Smooth muscle cell (in vitro differentiated cells): ENCODE results near the gene ADAMTSL2. TPM values are rescaled to one million over a fixed set of nuclear protein-coding genes. Genes with fewer than 3 reads are reported as not detected.

Experiments used
- DNase-seq: peaks from one replicate; lab custom pipeline; 2025; ENCODE audit not compliant: unreplicated experiment; lab: John Stamatoyannopoulos, UW
- H2AFZ ChIP-seq: fragments of 200-600 bp; sonication (generic); 2 replicates; pipeline ENCODE4 v1.6.0; 2016; ENCODE audit warnings: antibody characterized with exemption, low read depth, mild to moderate bottlenecking
- H3F3A ChIP-seq: fragments of 200-600 bp; sonication (generic); 2 replicates; pipeline ENCODE4 v1.6.0; 2017; ENCODE audit warnings: antibody characterized with exemption, low read depth
- H3K27ac ChIP-seq: fragments of 200-600 bp; sonication (generic); 2 replicates; pipeline ENCODE4 v1.5.1; 2016; ENCODE audit warnings: low read depth, mild to moderate bottlenecking
- H3K27me3 ChIP-seq: fragments of 200-600 bp; sonication (generic); 2 replicates; pipeline ENCODE4 v1.6.1; 2016; ENCODE audit warnings: low read depth, mild to moderate bottlenecking
- H3K36me3 ChIP-seq: fragments of 200-600 bp; sonication (generic); 2 replicates; pipeline ENCODE4 v1.5.1; 2016; ENCODE audit warnings: low read depth
- H3K4me1 ChIP-seq: fragments of 200-600 bp; sonication (generic); 2 replicates; pipeline ENCODE4 v1.5.1; 2016; ENCODE audit warnings: low read depth
- H3K4me2 ChIP-seq: fragments of 200-600 bp; sonication (generic); 2 replicates; pipeline ENCODE4 v1.6.0; 2016; ENCODE audit warnings: mild to moderate bottlenecking
- H3K4me3 ChIP-seq: fragments of 200-600 bp; sonication (generic); 2 replicates; pipeline ENCODE4 v1.5.1; 2016; ENCODE audit warnings: mild to moderate bottlenecking
- H3K79me2 ChIP-seq: fragments of 200-600 bp; sonication (generic); 2 replicates; pipeline ENCODE4 v1.6.0; 2016; ENCODE audit warnings: low read depth, mild to moderate bottlenecking
- H3K9ac ChIP-seq: fragments of 200-600 bp; sonication (generic); 2 replicates; pipeline ENCODE4 v1.6.0; 2016; ENCODE audit warnings: low read depth
- H3K9me3 ChIP-seq: fragments of 200-600 bp; sonication (generic); replicated peaks from 2 replicates; pipeline ENCODE4 v1.5.1; 2016; ENCODE audit warnings: low read depth
- H4K20me1 ChIP-seq: fragments of 200-600 bp; sonication (generic); 2 replicates; pipeline ENCODE4 v1.6.0; 2016; ENCODE audit warnings: low read depth
- WGBS: methylation state at CpG from one replicate; pipeline ENCODE4 v1.1.7; 2016; ENCODE audit warnings: low lambda C conversion rate; 5-methylcytosine and 5-hydroxymethylcytosine counted together
- polyA plus RNA-seq: library from polyadenylated mRNA; unstranded; fragments of >200 nt; fragmentation: Nextera tagmentation; extraction: Ambion mirVana; gene quantifications from 2 replicates; pipeline ENCODE4 v1.2.1, GENCODE V29; 2016
- total RNA-seq: library from RNA; depleted of rRNA; stranded (reverse); fragments of >200 nt; gene quantifications from 2 replicates; pipeline ENCODE4 v1.2.3, GENCODE V29; 2014
- TF ChIP-seq, protein P1 (sequence below): fragments of 200-600 bp; sonication (generic); IDR thresholded peaks from 2 replicates; pipeline ENCODE4 v1.5.1; 2017; ENCODE audit warnings: borderline replicate concordance, mild to moderate bottlenecking, antibody characterized with exemption; ENCODE audit not compliant: insufficient read depth, poor library complexity, severe bottlenecking

The ADAMTSL2 gene
- total and polyA plus RNA-seq, 2 experiments from 2014 or later = 8.1 to 10.5 TPM

DNA sequence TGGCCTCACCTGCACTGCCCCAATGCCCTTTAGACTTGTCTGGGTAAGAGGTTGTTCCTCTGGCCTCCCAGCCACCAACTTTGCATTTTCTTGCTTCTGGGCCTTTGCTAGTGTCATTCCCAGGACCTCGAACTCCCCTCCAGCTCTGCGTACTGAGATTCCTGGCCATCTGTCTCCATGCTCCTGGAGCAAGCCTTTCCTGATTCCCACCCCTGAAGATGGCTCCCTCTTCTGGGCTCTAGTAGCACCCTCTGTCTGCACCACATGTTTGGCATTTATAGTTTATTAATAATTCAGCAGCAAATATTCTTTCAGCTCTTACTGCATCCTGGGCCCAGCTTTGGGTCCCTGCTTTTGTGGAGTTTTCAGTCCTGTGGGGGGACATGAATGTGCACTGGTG, 59.8 kb downstream of the ADAMTSL2 start:
- no peak overlapping the region for H3K9ac ChIP-seq
- H3K9me3 ChIP-seq = peaks cover 3% of the 10 kb centered on the region
- H2AFZ ChIP-seq = no peak overlapping the region
- no peaks in the 10 kb centered on the region for H3K27me3 ChIP-seq
- no peak overlapping the region for H3K27ac ChIP-seq
- no peaks in the 10 kb centered on the region for H3K79me2 ChIP-seq
- H3K4me1 ChIP-seq = no peaks in the 10 kb centered on the region
- H3K36me3 ChIP-seq = no peaks in the 10 kb centered on the region
- DNase-seq = no peak
- TF ChIP-seq, protein P1, sequence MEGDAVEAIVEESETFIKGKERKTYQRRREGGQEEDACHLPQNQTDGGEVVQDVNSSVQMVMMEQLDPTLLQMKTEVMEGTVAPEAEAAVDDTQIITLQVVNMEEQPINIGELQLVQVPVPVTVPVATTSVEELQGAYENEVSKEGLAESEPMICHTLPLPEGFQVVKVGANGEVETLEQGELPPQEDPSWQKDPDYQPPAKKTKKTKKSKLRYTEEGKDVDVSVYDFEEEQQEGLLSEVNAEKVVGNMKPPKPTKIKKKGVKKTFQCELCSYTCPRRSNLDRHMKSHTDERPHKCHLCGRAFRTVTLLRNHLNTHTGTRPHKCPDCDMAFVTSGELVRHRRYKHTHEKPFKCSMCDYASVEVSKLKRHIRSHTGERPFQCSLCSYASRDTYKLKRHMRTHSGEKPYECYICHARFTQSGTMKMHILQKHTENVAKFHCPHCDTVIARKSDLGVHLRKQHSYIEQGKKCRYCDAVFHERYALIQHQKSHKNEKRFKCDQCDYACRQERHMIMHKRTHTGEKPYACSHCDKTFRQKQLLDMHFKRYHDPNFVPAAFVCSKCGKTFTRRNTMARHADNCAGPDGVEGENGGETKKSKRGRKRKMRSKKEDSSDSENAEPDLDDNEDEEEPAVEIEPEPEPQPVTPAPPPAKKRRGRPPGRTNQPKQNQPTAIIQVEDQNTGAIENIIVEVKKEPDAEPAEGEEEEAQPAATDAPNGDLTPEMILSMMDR = no peak
- no peaks in the 10 kb centered on the region for H4K20me1 ChIP-seq
- H3K4me3 ChIP-seq = no peak overlapping the region
- H3K4me2 ChIP-seq = no peak overlapping the region
- WGBS = 89% methylated on average over 2 of the region's 2 CpGs
- no peaks in the 10 kb centered on the region for H3F3A ChIP-seq

- H2AFZ ChIP-seq = no peak overlapping the region
- no peak overlapping the region for H3K27ac ChIP-seq
- TF ChIP-seq, protein P1 = no peak
- H4K20me1 ChIP-seq = no peaks in the 10 kb centered on the region
- no peaks in the 10 kb centered on the region for H3F3A ChIP-seq
- no peak overlapping the region for H3K4me2 ChIP-seq
- H3K4me3 ChIP-seq = no peak overlapping the region
- H3K36me3 ChIP-seq = no peaks in the 10 kb centered on the region
- WGBS = 88% methylated on average over 7 of the region's 8 CpGs
- H3K27me3 ChIP-seq = no peaks in the 10 kb centered on the region
- peaks cover 3% of the 10 kb centered on the region for H3K9me3 ChIP-seq
- no peak overlapping the region for H3K9ac ChIP-seq
- no peaks in the 10 kb centered on the region for H3K4me1 ChIP-seq
- no peak for DNase-seq
- H3K79me2 ChIP-seq = no peaks in the 10 kb centered on the region
Measured at GRCh38 chr9:133595910-133596309, 61.4 kb downstream of the ADAMTSL2 start.

DNA sequence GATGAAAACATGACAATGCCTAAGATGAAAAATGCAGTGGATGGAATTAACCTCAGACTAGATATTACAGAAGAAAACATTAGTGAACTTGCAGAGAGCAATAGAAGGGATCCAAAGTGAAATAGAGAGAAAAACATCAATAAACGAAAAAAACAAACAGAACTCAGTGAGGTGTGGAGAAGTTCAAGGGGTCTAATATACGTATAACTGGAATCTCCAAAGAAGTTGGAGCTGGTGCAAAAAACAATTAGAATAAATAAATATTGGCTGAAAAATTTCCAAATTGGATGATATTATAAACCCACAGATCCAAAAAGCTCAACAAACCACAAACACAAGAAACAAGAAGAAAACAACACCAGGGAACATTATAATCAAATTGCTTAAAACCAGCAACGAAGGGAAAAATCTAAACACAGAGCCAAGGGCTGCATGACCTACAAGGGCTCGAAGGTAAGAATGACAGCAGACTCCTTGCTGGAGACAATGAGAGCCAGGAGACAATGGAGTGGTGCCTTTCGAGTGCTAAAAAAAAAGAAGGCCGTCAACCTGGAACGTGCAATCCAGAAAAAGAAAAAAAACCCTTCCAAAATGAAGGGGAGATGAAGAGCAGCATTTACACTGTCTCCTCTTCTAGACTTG, 62.9 kb downstream of the ADAMTSL2 start:
- WGBS = 79% methylated on average over 7 of the region's 7 CpGs
- Histone ChIP-seq H3F3A (no peaks in the 10 kb centered on the region), H4K20me1 (no peaks in the 10 kb centered on the region), H3K9ac (no peak overlapping the region), H3K36me3 (no peaks in the 10 kb centered on the region), H3K79me2 (no peaks in the 10 kb centered on the region), H3K9me3 (peaks cover 3% of the 10 kb centered on the region), H3K27me3 (no peaks in the 10 kb centered on the region), H3K4me1 (no peaks in the 10 kb centered on the region), H3K27ac (no peak overlapping the region), H2AFZ (no peak overlapping the region), H3K4me2 (no peak overlapping the region), H3K4me3 (no peak overlapping the region)
- TF ChIP-seq, protein P1 = no peak
- no peak for DNase-seq

- no peak overlapping the region for H2AFZ ChIP-seq
- H3K79me2 ChIP-seq = no peaks in the 10 kb centered on the region
- H3K4me1 ChIP-seq = no peaks in the 10 kb centered on the region
- no peaks in the 10 kb centered on the region for H3F3A ChIP-seq
- TF ChIP-seq, protein P1 = no peak
- H3K9ac ChIP-seq = no peak overlapping the region
- H3K27ac ChIP-seq = no peak overlapping the region
- H3K4me3 ChIP-seq = no peak overlapping the region
- H4K20me1 ChIP-seq = no peaks in the 10 kb centered on the region
- DNase-seq = no peak
- no peak overlapping the region for H3K4me2 ChIP-seq
- 86% methylated on average over 7 of the region's 7 CpGs for WGBS
- no peaks in the 10 kb centered on the region for H3K27me3 ChIP-seq
- no peaks in the 10 kb centered on the region for H3K36me3 ChIP-seq
- H3K9me3 ChIP-seq = peaks cover 3% of the 10 kb centered on the region
Measured at GRCh38 chr9:133598978-133599377, 64.5 kb downstream of the ADAMTSL2 start.
